Superior temporal gyrus (tissue), 1 donor: ENCODE results near the gene FUT8.

Source experiments
- DNase-seq: peaks from one replicate; pipeline ENCODE4 v3.0.0-alpha.2; 2016; ENCODE audit errors: extremely low spot score

FUT8 gene

GRCh38 chr14:65555358-65555757 is 142.8 kb downstream of the FUT8 start:
- DNase-seq: no peak

- no peak for DNase-seq
These were observed 145.8 kb downstream of the FUT8 start for GRCh38 chr14:65558363-65558762.

- no peak for DNase-seq
These were observed 148.0 kb downstream of the FUT8 start for GRCh38 chr14:65560340-65561027.

GRCh38 chr14:65564370-65564769 is 151.8 kb downstream of the FUT8 start:
- DNase-seq: no peak

GRCh38 chr14:65565948-65566347 is 153.4 kb downstream of the FUT8 start:
- DNase-seq: no peak

GRCh38 chr14:65566820-65567522 is 154.4 kb downstream of the FUT8 start:
- no peak for DNase-seq

- DNase-seq: no peak
These were observed 162.1 kb downstream of the FUT8 start for GRCh38 chr14:65574611-65575010.

- DNase-seq: no peak
These were observed 162.9 kb downstream of the FUT8 start for GRCh38 chr14:65575389-65575788.

GRCh38 chr14:65580973-65581372 is 168.4 kb downstream of the FUT8 start:
- DNase-seq: no peak

GRCh38 chr14:65581378-65581777 is 168.8 kb downstream of the FUT8 start:
- DNase-seq: no peak

GRCh38 chr14:65581799-65582198 is 169.3 kb downstream of the FUT8 start:
- DNase-seq: no peak

- DNase-seq: no peak
These were observed 172.7 kb downstream of the FUT8 start for GRCh38 chr14:65585216-65585615.

- DNase-seq: no peak
These were observed 176.1 kb downstream of the FUT8 start for GRCh38 chr14:65588426-65589140.

GRCh38 chr14:65594153-65594881 is 181.8 kb downstream of the FUT8 start:
- no peak for DNase-seq

- DNase-seq: no peak
These were observed 182.3 kb downstream of the FUT8 start for GRCh38 chr14:65594882-65595237.

- no peak for DNase-seq
These were observed 186.8 kb downstream of the FUT8 start for GRCh38 chr14:65599375-65599774.

- no peak for DNase-seq
These were observed 188.2 kb downstream of the FUT8 start for GRCh38 chr14:65600742-65601141.

- no peak for DNase-seq
These were observed 192.0 kb downstream of the FUT8 start for GRCh38 chr14:65604535-65604934.

- DNase-seq: no peak
These were observed 192.4 kb downstream of the FUT8 start for GRCh38 chr14:65604936-65605335.

- DNase-seq: no peak
These were observed 193.9 kb downstream of the FUT8 start for GRCh38 chr14:65606460-65606859.

- no peak for DNase-seq
These were observed 200.7 kb downstream of the FUT8 start for GRCh38 chr14:65613131-65613650.

- no peak for DNase-seq
These were observed 206.5 kb downstream of the FUT8 start for GRCh38 chr14:65618996-65619395.
